NCI-H2171 (cell line): ENCODE results near the gene LDHAL6B.

ENCODE experiments used
- DNase-seq: peaks from one replicate; lab custom pipeline; 2025; lab: John Stamatoyannopoulos, UW

Gene LDHAL6B

DNA sequence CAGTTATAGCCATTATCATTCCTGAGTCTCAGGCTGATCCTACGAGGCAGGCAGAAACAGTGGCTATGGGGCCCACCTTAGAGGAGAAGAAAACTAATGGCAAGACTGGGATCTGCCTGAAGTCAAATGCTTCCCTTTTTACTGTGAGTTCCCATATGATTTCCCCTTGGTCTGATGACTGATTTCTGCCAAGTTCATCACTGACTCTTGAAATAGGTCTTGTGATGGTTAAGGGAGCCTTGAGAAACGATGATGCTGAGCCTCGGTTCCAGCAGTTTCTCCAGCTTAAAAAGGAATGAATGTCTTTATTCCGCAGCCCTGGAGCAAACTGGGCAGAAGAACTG is 29.4 kb upstream of the LDHAL6B start:
- DNase-seq, result no peak

GRCh38 chr15:59178151-59178695 is 28.4 kb upstream of the LDHAL6B start:
- DNase-seq, result no peak

DNA sequence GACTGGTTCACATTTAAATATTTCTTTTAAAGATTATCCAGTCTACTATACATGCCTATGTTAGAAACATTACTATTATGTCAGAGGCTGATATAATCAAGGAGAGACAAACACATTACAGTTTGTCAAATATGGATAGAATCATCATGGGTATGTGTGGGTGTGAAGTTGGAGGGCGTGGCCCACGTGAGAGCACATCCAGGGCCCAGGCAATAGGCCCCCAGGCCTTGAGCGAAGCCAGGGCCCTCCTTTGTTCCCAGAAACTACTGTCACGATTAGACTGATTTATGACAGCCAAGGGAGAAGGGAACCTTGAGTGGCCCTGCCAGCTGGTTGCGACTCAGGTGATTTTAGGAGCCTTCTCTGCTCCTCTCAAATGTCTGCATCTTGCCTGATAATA is 26.9 kb upstream of the LDHAL6B start:
- DNase-seq, result peak; percentile 52

GRCh38 chr15:59180945-59181600 is 25.6 kb upstream of the LDHAL6B start:
- DNase-seq, result no peak

DNA sequence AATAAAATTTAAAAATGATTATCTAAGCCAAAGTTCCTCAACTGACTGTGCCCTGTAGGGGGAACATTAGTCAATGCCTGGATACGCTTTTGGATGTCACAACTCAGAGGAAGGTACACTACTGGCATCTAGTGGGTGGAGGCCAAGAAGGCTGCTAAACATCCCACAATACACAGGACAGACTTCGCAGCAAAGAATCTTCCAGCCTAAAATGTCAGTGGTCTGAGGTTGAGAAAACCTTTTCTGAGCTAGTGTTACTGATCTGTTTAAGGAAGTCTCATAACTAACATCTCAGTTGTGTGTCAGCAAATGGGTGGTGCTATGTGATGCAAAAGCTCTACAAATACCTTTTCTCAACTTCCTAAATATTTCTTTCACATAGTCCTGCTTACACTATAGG is 20.9 kb upstream of the LDHAL6B start:
- DNase-seq, result no peak

GRCh38 chr15:59186501-59186900 is 20.1 kb upstream of the LDHAL6B start:
- no peak for DNase-seq

- no peak for DNase-seq
Observed at GRCh38 chr15:59189241-59189640, 17.4 kb upstream of the LDHAL6B start.

GRCh38 chr15:59190291-59190690 is 16.4 kb upstream of the LDHAL6B start:
- no peak for DNase-seq

DNA sequence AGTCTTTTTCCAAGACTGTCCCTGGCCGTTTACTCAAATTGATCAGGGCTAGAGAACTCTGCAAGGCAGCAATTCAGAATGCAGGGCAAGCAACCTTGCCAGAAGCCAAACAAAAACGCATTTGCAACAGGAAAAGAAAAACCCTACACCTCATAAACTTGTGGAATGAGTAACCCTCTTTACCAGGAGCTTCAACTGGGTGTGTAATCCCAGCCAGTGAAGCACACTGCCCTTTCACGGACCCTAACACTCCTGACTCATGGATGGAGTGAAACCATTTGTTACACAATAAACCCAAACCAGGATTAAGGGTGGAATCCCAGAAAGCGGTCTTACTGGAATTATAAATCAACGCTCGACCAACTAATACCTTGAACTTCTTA is 14.8 kb upstream of the LDHAL6B start:
- DNase-seq, result no peak

DNA sequence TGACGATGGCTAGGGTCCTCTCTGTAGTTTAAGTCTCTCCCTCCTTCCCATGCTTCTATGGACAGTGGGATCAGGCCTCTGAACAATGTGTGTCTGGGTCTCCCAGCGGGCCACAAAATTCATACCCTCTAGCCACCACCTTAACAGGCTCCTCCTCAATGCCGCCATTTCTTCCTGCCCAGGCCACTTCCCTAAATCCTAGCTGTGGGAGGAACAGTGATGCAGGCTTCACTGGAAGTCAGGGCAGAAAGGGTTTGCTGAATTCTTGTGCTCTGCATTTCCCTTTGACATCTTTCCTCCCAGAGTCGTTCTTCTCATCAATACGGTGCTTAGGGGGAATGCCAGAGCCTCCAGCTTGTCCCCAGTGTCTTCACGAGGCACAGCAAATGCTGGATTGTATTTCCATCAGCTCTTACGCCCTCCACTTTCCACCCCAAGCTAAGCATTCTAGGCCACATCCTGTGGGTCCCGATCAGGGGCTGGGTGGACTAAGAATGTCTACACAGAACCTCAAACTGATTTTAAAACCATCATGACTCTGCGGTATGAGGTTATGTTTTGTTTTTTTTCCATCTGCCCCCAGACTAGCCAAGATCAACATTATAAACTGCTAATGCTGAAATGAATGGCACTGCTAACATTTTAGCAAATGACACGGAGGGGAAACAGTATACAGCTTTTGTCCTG is 11.9 kb upstream of the LDHAL6B start:
- no peak for DNase-seq

DNA sequence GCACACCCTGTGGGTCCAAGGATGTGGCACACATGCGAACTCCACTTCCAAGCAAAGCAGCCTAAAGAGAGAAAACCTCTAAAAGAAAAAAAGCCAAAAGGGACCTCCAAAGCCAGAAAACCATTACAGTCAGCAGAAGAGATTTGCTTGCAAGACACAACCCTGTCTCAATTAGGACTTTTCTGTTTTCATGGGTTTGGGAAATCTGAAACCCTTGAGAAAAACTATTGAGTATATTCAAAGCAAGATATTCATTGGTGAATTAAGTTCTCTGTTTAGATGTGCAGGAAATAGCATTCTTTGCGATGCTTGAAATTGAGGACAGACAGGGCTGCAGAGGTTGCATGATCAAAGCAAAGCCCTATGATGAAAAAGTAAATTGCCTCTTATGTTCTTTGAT is 10.2 kb upstream of the LDHAL6B start:
- no peak for DNase-seq

DNA sequence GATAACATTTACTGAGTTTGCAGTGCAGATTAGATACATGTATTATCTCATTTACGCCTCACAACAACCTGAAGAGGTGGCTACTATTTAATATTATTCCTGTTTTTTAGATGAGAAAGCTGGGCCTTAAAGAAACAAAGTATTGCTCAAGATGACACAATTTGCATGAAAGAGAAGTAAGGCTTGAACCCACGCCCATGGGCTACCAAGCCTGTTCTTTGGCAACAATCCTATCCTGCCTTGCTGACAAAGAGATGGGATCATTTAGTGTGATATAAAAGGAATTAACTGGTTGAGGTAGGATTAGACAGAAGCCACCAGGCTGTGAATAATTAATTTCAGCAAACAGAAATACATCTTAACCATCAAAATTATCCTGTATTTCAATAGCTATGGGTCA is 9.2 kb upstream of the LDHAL6B start:
- DNase-seq, result no peak

DNA sequence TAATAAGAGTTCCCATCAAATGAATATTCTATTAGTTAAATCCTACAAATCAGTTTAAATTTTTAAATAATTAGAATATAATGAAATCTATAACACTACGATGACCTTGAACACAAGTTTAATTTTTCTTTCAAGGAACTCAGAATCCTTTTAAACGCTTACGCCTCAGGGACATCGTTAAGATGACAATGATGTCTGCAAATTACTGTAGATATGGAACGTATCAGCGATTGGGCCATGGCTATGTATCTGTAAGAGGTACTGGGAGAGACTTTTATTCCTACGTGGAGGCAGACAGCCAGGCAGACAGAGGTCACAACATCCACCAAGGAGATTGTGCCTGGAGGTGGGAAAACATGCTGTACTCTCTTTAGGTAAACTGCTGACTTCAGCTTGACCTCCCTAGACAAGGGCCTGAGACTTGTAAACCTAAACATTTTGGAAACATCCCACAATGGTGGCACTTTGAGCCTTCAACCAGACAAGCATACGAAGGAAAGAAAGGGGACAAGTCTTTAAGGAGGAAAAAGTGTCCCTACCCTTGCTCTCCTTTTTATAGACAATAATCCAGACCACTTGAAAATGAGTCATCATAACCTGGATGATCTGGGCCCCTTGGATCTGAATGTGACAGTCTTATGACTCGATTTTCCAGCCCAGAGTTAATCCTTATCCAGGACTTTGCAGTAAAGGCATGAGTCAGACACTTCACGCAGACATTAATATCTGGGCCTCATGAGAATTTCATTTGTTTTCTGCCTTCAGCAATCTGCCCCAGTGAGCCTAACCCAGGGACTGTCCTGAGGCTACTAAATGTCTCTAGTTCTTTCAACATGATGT is 6.8 kb upstream of the LDHAL6B start:
- no peak for DNase-seq

GRCh38 chr15:59200560-59200959 is 6.1 kb upstream of the LDHAL6B start:
- DNase-seq, result no peak

- no peak for DNase-seq
Observed at GRCh38 chr15:59203008-59203407, 3.6 kb upstream of the LDHAL6B start.

DNA sequence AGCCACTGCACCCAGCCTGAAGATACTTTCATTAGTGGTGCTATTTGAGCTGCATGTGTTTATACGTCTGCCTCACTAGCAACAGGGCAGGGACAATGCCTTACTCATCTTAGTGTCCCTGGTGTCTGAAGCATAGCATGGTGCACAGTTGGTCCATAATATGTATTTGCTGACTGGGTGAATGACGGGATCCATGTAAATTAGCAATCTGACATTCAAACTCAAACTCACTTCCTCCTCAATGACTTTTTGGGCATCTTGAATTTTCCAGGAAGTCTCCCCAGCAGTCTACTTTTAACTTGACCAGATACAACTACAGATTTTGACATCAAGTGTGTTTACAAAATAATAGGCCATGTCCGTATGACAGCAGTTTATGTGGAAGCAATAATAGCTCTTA is 3.0 kb upstream of the LDHAL6B start:
- no peak for DNase-seq

DNA sequence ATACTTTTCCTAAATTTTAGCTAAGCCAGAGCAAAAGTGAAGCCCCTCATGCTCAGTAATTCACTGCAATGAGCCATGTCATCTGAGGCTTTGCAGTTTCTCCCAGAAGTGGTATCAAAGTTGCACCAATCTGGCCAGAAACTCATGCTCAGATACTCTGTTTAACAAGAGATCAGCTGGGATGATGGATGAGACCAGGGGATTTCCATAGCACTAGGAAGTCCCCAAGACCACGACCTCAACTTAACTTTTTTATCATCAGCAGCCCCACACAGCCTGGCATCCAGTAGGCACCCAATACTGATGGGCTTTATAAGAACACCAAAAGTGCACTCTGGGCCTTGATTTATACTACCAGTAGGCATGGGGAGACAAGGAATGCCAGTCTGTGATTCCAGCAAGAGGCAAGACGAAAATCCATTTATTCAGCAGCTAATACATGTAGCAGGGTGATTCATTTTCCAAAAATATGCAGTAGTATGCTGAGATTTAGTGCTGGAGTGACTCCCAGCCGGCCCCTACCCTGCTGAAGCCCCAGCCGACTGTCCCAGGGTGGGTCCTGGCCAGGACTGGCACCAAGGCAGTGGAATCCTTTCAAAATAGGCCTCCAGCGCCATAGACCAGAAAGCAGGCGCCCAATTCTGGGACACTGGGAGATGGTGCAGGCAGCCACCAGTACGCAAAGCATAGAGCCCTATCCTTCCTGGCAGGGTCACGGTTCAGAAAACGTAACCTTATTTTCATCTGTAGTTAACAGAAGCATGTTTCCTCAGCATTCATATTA is 612 bp upstream of the LDHAL6B start:
- DNase-seq, result no peak

GRCh38 chr15:59208613-59209249 is 2.1 kb downstream of the LDHAL6B start:
- DNase-seq, result no peak

DNA sequence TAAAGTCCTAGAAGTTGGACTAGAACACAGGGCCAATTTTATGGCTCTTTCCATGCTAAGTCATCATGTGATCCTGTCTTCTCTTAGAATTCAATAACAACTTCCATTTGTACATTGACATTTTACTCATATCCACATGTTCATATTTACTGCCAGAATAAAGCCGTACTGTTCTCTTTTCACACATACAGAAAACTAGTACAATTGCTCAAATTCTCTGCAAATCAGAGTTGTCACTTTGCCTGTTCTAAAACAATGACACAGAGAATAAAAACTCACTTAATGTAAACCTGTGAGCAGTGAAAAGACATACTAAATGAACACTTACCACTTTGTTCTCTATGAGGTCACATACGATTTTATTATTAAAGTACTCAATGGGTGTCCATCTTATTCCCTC is 3.5 kb downstream of the LDHAL6B start:
- DNase-seq, result no peak

DNA sequence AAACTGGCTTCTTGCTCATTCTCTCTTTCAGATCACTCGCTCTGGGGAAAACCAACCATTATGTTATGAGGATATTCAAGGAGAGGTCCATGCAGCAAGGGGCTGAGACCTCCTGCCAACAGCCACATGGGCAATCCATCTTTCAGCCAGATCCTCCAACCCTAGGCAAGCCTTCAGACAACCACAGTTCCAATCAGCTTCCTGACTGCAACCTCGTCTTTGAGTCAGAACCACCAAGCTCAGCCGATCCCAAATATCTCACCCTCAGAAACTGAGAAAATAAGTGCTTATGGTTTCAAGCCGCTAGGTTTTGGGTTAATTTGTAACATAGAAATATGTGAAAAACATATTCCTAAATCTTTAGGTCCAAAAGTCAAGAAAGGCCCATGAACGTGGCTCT is 10.3 kb downstream of the LDHAL6B start:
- DNase-seq, result no peak

GRCh38 chr15:59217876-59218498 is 11.3 kb downstream of the LDHAL6B start:
- no peak for DNase-seq
